ENCODE measurements around the gene SORCS2.

DNA sequence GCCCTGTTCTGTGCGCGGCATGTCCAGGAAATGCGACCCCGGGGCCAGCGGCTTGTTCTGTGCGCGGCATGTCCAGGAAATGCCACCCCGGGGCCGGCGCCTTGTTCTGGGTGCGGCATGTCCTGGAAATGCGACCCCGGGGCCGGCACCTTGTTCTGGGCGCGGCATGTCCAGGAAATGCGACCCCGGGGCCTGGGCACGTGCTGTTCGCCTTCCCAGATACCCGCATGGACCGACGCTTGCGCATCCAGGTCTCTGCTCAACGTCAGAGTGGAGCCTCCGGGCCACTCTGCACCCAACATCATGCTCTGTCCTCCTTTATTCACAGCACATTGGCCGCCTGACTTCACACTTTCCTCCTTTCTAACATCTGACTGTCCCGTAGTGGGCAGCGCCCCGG lies 318.2 kb downstream of the SORCS2 start:
- TF ChIP-seq, protein P1, sequence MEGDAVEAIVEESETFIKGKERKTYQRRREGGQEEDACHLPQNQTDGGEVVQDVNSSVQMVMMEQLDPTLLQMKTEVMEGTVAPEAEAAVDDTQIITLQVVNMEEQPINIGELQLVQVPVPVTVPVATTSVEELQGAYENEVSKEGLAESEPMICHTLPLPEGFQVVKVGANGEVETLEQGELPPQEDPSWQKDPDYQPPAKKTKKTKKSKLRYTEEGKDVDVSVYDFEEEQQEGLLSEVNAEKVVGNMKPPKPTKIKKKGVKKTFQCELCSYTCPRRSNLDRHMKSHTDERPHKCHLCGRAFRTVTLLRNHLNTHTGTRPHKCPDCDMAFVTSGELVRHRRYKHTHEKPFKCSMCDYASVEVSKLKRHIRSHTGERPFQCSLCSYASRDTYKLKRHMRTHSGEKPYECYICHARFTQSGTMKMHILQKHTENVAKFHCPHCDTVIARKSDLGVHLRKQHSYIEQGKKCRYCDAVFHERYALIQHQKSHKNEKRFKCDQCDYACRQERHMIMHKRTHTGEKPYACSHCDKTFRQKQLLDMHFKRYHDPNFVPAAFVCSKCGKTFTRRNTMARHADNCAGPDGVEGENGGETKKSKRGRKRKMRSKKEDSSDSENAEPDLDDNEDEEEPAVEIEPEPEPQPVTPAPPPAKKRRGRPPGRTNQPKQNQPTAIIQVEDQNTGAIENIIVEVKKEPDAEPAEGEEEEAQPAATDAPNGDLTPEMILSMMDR (IDR thresholded peaks at IDR 0.05) = no peak
- TF ChIP-seq POLR2A (IDR thresholded peaks at IDR 0.05) (no peak), EP300 (IDR thresholded peaks at IDR 0.05; ENCODE audit: low read depth) (no peak), POLR2AphosphoS5 (IDR thresholded peaks at IDR 0.05) (no peak)
